ENCODE data around the gene FOXK2. TPM values are rescaled to one million over a fixed set of nuclear protein-coding genes. Genes with fewer than 3 reads are reported as not detected.
"Not testable (repeated sequence)": the region's sequence is repeated elsewhere in the genome, so short reads cannot be mapped to it uniquely, and the experiment has no call there.

FOXK2 gene
- total RNA-seq, 4 donors from 2014 or later = 15.9 to 70.9 (median 42.7) TPM

- H3K4me1 ChIP-seq = peaks cover 18 to 31% of the 10 kb centered on the region in 2 donors
- peak overlapping the region; percentile 13 to 60 for H3K27ac ChIP-seq
- TF ChIP-seq POLR2A (IDR thresholded peaks at IDR 0.05) = no peak
- TF ChIP-seq, protein P1, sequence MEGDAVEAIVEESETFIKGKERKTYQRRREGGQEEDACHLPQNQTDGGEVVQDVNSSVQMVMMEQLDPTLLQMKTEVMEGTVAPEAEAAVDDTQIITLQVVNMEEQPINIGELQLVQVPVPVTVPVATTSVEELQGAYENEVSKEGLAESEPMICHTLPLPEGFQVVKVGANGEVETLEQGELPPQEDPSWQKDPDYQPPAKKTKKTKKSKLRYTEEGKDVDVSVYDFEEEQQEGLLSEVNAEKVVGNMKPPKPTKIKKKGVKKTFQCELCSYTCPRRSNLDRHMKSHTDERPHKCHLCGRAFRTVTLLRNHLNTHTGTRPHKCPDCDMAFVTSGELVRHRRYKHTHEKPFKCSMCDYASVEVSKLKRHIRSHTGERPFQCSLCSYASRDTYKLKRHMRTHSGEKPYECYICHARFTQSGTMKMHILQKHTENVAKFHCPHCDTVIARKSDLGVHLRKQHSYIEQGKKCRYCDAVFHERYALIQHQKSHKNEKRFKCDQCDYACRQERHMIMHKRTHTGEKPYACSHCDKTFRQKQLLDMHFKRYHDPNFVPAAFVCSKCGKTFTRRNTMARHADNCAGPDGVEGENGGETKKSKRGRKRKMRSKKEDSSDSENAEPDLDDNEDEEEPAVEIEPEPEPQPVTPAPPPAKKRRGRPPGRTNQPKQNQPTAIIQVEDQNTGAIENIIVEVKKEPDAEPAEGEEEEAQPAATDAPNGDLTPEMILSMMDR (IDR thresholded peaks at IDR 0.05) = no peak
- intact Hi-C loops (cut with DNase I; ENCODE audit: low total_unique reads) = no loop called here
- no peaks in the 10 kb centered on the region for H3K27me3 ChIP-seq
- no peak for DNase-seq
- no peaks in the 10 kb centered on the region for H3K36me3 ChIP-seq
- H3K4me3 ChIP-seq = no peak overlapping the region
- no peaks in the 10 kb centered on the region for H3K9me3 ChIP-seq
These were observed 11.9 kb downstream of the FOXK2 start for GRCh38 chr17:82531431-82531881.

DNA sequence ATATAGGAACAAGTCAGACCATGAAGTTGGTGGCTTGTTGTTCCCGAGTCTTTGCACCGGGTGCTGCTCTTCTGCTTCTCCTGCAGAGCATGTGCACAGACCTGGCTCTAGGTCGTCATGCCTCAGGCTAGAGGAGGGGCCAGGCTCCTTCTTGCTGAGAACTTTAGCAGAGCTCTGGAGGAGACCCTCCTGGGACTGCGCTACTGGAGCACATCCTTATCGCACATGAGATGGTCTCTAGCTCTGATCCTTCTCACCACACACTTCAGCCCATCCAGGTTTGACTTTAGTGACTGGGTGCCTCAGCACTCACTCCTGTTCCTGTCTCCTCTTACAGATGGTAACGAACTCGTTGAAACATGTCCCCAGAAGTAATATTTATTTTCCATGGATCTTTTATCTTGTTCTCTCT, 14.9 kb downstream of the FOXK2 start:
- Histone ChIP-seq H3K36me3 (no peaks in the 10 kb centered on the region), H3K4me1 (peaks cover 21 to 35% of the 10 kb centered on the region in 2 donors), H3K9me3 (no peaks in the 10 kb centered on the region), H3K27ac (peak overlapping the region; percentile 94 to 99), H3K27me3 (no peaks in the 10 kb centered on the region), H3K4me3 (no peak overlapping the region)
- no peak for DNase-seq
- intact Hi-C loops (cut with DNase I; ENCODE audit: low total_unique reads) = no loop called here
- TF ChIP-seq, protein P1 (IDR thresholded peaks at IDR 0.05) = no peak
- no peak for TF ChIP-seq POLR2A (IDR thresholded peaks at IDR 0.05)

GRCh38 chr17:82536512-82537201, 17.1 kb downstream of the FOXK2 start:
- H3K36me3 ChIP-seq = no peaks in the 10 kb centered on the region
- intact Hi-C loops (cut with DNase I; ENCODE audit: low total_unique reads) = no loop called here
- peak overlapping the region; percentile 94 to 99 for H3K27ac ChIP-seq
- H3K9me3 ChIP-seq = no peaks in the 10 kb centered on the region
- H3K27me3 ChIP-seq = no peaks in the 10 kb centered on the region
- H3K4me1 ChIP-seq = peaks cover 9 to 22% of the 10 kb centered on the region in 2 donors
- DNase-seq = peak in 1 of 2 donors; percentile 72
- H3K4me3 ChIP-seq = peak overlapping the region in 1 of 2 donors; percentile 5
- no peak for TF ChIP-seq POLR2A (IDR thresholded peaks at IDR 0.05)
- TF ChIP-seq, protein P1 (IDR thresholded peaks at IDR 0.05) = no peak

DNA sequence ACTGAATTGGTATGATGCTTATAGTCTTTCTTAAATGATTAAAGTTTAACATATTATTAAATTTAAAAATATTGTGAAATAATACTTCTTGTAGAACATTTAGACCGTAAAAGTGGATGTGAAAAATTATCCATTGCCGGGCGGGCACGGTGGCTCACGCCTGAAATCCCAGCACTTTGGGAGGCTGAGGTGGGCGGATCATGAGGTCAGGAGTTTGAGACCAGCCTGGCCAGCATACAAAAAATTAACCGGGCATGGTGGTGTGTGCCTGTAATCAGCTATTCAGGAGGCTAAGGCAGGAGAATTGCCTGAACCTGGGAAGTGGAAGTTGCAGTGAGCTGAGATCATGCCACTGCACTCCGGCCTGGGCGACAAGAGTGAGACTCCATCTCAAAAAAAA, 17.7 kb downstream of the FOXK2 start:
- H3K4me1 ChIP-seq = peaks cover 9 to 22% of the 10 kb centered on the region in 2 donors
- H3K36me3 ChIP-seq; H3K9me3 ChIP-seq; H3K27me3 ChIP-seq; intact Hi-C loops (cut with DNase I; ENCODE audit: low total_unique reads): not testable (repeated sequence)
- H3K4me3 ChIP-seq = peak overlapping the region in 1 of 2 donors; percentile 5
- peak overlapping the region; percentile 94 to 99 for H3K27ac ChIP-seq
- DNase-seq = peak in 1 of 2 donors; percentile 69

DNA sequence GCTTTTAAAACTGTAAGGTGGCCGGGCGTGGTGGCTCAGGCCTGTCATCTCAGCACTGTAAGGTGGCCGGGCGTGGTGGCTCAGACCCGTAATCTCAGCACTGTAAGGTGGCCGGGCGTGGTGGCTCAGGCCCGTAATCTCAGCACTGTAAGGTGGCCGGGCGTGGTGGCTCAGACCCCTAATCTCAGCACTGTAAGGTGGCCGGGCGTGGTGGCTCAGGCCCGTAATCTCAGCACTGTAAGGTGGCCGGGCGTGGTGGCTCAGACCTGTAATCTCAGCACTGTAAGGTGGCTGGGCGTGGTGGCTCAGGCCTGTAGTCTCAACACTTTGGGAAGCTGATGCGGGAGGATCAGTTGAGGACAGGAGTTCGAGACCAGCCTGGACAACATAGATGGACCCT, 19.5 kb downstream of the FOXK2 start:
- H3K27me3 ChIP-seq; H3K9me3 ChIP-seq; intact Hi-C loops (cut with DNase I; ENCODE audit: low total_unique reads); DNase-seq; H3K4me3 ChIP-seq; H3K36me3 ChIP-seq: not testable (repeated sequence)
- peak overlapping the region; percentile 94 to 99 for H3K27ac ChIP-seq
- H3K4me1 ChIP-seq = peaks cover 9 to 21% of the 10 kb centered on the region in 2 donors

GRCh38 chr17:82542439-82542838, 22.9 kb downstream of the FOXK2 start:
- Histone ChIP-seq H3K4me1 (peaks cover 4 to 18% of the 10 kb centered on the region in 2 donors), H3K36me3 (no peaks in the 10 kb centered on the region), H3K9me3 (no peaks in the 10 kb centered on the region), H3K4me3 (no peak overlapping the region), H3K27me3 (no peaks in the 10 kb centered on the region), H3K27ac (peak overlapping the region; percentile 94 to 99)
- DNase-seq = no peak
- no peak for TF ChIP-seq POLR2A (IDR thresholded peaks at IDR 0.05)
- TF ChIP-seq, protein P1 (IDR thresholded peaks at IDR 0.05) = no peak
- intact Hi-C loops (cut with DNase I; ENCODE audit: low total_unique reads) = no loop called here

All from uterus (tissue), 4 donors.